HG03439 (cell line): ENCODE results near the gene GOLGA8M.
A peak's percentile ranks its signal among the peaks of the same experiment; 100 is the strongest.
"Not testable (repeated sequence)": the region's sequence is repeated elsewhere in the genome, so short reads cannot be mapped to it uniquely, and the experiment has no call there.

Experiments
- ATAC-seq: cut with Tn5 transposase; IDR thresholded peaks from one replicate; pipeline ENCODE4 v1.9.1; 2021; ENCODE audit warnings: mild to moderate bottlenecking, moderate library complexity; ENCODE audit not compliant: unreplicated experiment

The GOLGA8M gene, protein sequence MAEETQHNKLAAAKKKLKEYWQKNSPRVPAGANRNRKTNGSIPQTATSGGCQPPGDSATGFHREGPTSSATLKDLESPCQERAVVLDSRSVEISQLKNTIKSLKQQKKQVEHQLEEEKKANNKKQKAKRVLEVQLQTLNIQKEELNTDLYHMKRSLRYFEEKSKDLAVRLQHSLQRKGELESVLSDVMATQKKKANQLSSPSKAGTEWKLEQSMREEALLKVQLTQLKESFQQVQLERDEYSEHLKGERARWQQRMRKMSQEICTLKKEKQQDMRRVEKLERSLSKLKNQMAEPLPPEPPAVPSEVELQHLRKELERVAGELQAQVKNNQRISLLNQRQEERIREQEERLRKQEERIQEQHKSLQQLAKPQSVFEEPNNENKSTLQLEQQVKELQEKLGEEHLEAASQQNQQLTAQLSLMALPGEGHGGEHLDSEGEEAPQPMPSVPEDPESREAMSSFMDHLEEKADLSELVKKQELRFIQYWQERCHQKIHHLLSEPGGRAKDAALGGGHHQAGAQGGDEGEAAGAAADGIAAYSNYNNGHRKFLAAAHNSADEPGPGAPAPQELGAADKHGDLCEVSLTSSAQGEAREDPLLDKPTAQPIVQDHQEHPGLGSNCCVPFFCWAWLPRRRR

DNA sequence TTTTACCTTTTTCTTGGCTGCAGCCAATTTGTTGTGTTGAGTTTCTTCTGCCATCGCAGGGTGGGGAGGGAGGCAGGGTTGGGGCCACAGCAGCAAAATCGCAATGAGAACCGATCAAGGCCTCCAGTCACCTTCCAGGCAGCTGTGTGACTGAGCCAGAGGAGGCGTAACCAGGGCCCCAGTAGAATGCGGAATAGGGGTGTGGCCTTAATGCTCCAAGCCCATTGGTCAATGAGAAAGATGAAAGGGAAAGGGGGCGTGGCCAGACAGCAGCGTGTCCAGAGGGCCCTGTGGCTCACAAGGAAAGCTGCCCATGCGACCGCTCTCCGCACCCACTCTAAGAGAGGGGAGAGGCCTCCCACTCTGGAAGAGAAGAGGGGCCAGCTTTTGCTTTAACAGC is at the start of gene GOLGA8M:
TSS of gene GOLGA8M (minus strand) at position 152 of the 400 bp plus-strand sequence. CDS start at position 54, 98 bp downstream.
- not testable (repeated sequence) for ATAC-seq

DNA sequence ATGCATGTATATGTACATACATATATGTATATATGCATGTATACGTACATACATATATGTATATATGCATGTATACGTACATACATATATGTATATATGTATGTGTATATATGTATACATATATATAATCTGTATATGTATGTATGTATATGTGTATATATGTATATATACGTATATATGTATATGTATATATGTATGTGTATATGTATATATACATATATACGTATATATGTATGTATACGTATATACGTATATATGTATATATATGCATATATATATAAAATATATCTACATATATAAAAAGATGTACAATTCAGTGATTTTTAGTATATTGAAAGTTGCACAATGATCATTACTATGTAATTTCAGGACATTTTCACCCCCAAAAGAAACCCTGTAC is 30.7 kb upstream of the GOLGA8M start:
- ATAC-seq, result not testable (repeated sequence)

DNA sequence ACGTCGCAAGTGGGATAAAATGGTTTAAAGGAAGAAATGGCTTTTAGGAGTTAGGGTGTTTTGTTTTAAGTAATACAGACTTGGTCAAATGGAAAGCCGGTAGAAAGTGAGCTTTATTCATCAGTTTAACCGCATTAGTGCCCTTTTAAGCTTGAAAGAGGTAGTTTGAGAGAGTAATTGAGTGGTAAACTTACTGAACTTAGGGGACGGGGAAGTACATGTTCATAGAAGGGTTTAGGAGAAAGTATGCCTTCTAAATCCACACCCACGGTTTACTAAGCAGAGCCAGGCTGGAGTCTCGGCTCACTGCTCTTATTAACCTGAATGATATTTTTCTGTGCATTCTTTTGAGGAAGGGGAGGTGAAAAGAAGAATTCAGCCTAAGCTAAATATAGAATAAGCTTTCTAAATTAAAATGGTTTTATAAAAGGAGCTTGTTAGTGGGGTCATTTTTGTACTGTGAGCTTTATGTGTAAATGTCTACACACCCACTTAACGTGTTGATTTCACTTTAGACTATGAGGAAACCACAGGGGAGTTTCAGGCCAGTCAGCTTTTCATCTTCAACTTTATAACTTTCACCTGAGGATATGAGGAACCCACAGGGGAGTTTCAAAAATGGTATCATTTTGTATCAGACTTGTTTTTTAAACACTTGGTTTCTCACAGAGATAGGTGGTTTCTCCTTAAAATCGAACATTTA is 26.5 kb upstream of the GOLGA8M start:
- ATAC-seq, result peak; percentile 58

DNA sequence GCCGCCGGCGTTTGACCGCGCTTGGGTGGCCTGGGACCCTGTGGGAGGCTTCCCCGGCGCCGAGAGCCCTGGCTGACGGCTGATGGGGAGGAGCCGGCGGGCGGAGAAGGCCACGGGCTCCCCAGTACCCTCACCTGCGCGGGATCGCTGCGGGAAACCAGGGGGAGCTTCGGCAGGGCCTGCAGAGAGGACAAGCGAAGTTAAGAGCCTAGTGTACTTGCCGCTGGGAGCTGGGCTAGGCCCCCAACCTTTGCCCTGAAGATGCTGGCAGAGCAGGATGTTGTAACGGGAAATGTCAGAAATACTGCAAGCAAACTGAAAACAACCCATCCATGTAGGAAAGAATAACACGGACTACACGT is 26.0 kb upstream of the GOLGA8M start:
- not testable (repeated sequence) for ATAC-seq

DNA sequence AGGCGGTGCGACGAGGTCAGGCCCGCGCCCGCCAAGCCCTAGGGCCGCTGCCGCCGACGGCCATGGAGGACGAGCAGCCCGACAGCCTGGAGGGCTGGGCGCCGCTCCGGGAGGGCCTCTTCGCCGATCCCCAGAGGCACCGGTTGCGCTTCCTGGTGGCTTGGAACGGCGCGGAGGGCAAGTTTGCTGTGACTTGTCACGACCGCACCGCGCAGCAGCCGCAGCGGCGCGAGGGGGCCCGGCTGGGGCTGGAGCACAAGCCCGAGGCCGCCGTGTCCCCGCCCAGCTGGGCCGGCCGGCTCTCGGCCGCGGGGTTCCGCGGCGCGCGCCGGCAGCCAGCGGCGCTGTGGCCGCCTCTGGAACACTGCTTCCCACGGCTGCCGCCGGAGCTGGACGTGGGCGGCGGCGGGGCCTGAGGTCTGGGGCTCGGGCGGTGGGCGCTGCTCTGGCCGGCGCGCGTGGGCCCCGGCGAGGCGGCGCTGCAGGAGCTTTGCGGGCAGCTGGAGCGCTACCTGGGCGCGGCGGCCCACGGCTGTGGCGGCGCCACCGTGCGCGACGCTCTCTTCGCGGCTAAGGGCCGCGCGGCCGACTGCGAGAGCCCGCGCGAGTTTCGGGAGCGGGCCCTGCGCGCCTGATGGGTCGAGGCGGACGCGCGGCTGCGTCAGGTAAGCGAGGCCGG is 25.4 kb upstream of the GOLGA8M start:
- ATAC-seq, result not testable (repeated sequence)

DNA sequence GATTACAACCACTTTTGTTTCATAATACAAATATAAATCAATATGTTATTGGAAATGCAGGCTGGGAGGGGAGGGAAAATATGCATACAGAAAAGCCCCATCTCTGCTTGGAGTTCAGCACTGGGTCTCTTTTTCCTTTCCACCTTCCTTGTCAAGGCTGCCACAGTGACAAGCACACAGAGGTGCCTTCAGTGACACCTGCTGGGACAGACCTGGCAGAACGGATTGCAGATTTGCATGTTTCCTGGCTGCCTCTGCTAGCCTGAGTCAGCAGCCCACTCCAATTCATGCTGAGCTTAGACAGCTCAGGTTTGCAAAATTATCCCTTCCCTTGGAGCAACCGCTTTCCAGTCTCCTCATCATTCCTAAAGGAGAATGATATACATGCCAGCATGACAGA is 15.8 kb upstream of the GOLGA8M start:
- ATAC-seq, result not testable (repeated sequence)

DNA sequence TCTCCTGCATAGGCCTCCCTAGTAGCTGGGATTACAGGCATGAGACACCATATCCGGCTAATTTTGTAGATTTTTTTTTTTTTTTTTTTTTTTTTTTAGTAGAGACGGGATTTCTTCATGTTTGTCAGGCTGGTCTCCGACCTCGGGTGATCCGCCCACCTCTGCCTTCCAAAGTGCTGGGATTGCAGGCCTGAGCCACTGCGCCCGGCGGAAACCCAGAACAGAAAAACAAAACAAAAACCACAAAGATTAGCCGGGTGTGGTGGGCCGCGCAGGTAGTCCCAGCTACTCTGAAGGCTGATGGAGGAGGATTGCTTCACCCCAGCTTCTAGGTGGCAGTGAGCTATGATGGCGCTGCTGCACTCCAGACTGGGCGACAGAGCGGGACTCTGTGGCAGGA is 14.8 kb upstream of the GOLGA8M start:
- ATAC-seq, result not testable (repeated sequence)

DNA sequence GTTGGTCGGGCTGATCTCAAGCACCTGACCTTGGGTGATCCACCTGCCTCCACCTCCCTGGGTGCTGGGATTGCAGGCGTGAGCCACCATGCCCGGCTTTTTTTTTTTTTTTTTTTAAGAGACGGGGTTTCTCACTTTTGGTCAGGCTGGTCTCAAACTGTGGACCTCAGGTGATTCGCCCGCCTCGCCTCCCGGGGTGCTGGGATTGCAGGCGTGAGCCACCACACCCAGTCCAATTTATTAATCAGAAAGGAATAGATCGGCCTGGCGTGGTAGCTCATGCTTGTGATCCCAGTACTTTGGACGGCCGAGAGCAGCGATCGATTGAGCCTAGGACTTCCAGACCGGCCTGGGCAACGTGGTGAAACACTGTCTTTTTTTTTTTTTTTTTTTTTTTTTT is 13.9 kb upstream of the GOLGA8M start:
- no peak for ATAC-seq

DNA sequence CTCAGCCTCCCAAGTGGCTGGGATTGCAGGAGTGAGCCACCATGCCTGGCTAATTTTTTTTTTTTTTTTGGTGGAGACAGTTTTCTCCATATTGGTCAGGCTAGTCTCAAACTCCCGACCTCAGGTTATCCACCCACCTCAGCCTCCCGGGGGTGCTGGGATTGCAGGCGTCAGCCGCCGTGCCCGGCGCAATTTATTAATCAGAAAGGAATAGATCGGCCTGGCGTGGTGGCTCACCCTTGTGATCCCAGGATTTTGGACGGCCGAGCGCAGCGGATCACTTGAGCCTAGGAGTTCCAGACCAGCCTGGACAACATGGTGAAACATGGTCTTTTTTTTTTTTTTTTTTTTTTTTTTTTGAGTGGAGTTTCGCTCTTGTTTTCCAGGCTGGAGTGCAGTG is 13.3 kb upstream of the GOLGA8M start:
- no peak for ATAC-seq

DNA sequence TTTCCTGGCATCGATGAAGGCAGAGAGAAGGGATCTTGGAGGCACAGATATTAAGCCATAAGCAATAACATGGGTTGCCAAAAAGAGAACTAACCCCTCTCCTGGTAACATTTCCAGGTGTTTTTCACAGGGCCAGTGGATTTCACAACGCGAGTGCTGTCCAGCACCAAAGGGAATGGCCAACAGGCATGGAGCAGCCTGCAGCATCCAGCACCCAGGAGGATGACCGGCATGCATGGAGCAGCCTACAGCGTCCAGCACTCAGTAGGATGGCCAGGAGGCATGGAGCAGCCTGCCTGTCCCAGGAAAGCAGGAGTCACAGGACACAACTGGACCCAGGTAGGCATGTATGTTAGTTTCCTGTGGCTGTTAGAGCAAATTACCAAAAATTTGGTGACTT is 11.8 kb upstream of the GOLGA8M start:
- not testable (repeated sequence) for ATAC-seq

DNA sequence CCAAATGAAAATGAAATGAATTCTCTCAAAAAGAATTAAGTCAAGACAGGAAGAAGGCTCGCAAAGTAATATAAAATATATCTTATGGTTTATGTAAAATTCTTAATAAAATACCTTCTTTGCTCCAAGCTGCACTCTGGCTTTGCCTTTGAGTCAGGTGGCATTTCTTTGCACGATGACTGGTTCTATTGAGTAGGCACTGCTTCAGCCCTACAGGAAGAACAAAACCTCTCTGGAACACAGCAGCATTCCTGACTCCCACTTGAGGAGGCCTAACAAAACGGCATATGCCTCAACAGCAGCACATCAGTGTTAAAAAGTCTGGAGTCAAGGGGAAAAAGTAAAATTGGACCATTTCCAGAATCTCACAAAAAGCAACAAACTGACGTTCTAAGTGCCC is 7.4 kb upstream of the GOLGA8M start:
- ATAC-seq, result not testable (repeated sequence)

DNA sequence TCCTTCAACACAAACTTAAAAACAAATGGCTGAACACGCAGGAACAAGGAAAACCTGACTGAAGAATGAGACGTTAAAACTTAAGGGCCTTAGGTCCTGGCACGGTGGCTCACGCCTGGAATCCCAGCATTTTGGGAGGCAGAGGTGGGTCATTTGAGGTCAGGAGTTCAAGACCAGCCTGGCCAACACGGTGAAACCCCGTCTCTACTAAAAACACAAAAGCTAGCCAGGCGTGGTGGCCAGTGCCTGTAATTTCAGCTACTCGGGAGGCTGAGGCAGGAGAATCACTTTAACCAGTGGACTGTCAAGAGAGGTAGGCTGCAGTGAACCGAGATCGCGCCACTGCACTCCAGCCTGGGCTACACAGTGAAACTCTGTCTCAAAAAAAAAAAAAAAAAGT is 6.4 kb upstream of the GOLGA8M start:
- ATAC-seq, result not testable (repeated sequence)

DNA sequence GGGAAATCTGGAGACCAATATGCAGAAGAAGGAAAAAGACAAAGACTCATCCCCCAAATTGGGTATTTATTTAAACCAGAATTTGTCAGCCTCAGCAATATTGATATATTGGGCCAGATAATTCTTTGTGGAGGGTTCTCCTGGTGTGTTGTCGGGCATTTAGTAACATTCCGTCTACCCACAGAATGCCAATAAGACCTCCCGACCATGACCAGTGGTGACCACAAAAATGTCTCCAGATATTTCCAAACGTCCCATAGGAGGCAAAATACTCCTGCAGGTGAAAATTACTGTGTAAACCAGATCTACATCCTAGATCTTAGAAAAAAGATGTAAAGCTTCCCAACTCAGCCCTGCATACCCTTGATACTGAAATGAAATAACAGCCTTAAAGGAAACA is 2.0 kb upstream of the GOLGA8M start:
- ATAC-seq, result not testable (repeated sequence)

DNA sequence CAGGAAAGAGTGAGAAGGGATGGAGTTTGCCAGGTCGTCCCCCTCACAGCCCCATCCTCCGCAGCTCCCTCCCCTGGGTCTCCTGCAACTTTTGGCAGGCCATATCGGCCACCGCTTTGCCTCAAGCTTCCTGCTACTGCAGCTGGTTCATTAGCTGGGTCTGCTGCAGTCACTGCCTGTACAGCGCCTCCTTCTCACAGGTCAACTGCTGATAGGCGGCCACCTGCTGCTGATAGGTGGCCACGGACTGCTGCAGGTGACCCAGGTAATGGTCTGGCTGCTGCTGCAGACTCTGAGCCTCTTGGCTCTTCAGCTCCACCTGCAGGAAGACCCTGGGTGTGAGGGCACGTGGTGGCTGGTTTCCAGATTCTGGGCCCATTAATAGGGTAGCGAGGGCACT is 8.3 kb downstream of the GOLGA8M start:
- not testable (repeated sequence) for ATAC-seq

DNA sequence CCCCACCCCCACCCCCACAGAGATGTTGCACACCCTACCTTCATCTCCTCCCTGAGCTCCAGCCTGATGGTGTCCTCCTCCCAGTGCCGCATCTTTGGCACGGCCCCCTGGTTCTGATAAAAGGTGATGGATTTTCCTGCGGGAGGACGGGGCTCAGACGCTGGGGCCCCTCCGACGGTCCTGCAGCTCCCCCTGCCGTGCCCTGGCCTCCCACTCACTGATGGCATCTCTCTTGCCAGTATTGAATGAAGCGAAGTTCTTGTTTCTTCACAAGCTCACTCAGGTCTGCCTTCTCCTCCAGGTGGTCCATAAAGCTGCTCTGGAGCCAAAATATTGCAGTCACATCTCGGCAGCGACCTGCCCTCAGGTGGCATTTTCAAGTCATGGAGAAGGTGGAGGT is 9.8 kb downstream of the GOLGA8M start:
- not testable (repeated sequence) for ATAC-seq

DNA sequence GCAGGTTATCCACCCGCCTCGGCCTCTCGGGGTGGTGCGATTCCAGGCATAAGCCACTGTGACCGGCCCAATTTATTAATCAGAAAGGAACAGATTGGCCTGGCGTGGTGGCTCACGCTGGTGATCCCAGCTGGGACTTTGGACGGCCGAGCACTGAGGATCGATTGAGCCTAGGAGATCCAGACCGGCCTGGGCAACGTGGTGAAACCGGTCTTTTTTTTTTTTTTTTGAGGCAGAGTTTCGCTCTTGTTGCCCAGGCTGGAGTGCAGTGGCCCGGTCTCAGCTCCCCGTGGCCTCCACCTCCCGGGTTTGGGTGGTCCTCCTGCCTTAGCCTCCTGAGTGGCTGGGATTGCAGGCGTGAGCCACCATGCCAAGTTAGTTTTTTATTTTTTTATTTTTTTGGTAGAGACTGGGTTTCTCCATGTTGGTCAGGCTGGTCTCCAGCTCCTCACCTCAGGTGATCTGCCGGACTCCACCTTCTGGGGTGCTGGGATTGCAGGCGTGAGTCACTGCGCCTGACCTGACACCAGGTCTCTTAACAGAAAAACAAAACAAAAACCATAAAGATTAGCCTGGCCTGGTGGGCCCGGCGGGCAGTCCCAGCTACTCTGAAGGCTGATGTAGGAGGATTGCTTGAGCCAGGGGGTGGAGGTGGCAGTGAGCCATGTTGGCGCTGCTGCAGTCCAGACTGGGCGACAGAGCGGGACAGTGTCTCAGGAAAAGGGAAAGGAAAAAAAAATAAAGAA is 18.0 kb downstream of the GOLGA8M start:
- not testable (repeated sequence) for ATAC-seq

DNA sequence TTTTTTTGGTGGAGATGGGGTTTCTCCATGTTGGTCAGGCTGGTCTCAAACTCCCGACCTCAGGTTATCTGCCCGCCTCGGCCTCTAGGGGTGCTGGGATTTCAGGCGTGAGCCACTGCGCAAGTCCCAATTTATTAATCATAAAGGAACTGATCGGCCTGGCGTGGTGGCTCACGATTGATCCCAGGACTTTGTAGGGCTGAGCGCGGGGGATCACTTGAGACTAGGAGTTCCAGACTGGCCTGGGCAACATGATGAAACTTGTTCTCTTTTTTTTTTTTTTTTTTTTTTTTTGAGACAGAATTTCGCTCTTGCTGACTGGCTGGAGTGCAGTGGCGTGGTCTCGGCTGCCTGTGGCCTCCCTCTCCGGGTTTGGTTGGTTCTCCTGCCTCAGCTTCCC is 19.2 kb downstream of the GOLGA8M start:
- ATAC-seq, result not testable (repeated sequence)

DNA sequence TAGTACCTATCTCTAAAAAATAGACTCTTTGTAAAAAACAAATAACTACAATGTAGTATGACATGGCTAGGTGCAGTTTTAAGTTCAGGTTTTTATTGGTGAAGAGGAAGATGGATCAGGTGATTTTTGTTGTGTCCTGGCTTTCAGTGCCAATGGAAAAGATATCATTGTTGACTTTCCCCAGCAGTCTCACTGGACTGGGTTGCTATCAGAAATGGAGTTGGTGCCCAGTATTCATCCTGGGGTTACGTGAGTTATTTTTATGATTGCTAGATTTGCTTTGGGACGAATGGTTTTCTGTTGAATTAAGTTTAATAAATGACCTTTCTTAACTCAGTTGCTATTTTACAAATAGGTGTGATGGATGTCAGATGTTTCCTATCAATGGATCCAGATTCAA is 38.7 kb downstream of the GOLGA8M start:
- ATAC-seq, result not testable (repeated sequence)

DNA sequence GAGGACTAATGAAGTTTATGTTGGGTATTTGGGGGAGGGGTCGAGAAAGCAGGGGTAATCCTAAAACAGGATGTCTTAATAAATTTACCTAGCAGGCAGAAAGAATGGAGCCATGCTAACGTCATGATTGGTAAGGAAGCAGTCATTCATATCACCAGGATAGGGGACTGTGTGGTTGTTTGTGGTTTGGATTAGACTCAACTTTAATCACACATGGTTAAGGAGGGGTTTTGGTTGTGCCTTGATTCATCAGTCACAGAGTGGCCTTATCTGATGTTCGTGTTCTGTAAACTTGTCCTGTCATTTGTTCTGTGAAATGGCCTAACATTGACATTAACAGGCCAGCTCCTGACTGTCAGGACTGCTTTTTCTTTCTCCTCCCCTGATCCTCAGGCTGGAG is 40.1 kb downstream of the GOLGA8M start:
- ATAC-seq, result not testable (repeated sequence)

DNA sequence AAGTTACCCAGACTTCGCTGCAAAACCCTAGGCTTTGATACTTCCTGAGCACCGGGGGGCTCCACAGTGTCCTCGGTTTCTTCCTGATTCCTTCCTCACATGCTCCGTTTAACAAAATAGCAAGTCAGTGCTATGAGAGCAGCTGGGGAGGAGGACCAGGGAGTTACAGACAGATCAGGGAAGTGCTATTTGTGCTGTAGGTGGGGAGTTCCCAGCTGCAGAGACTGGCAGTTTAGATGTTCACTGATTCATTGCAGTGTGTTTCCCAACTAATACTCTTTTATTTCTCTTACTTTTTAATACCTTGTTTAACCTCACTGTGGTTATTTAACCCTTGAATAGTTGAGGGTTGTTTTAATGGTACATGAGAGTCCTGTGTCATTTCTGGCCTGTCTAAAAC is 45.8 kb downstream of the GOLGA8M start:
- ATAC-seq, result not testable (repeated sequence)
